HepG2 (cell line): ENCODE measurements around the gene LYPD3. TPM values are rescaled to one million over a fixed set of nuclear protein-coding genes. Genes with fewer than 3 reads are reported as not detected.
"Not testable (repeated sequence)": the region's sequence is repeated elsewhere in the genome, so short reads cannot be mapped to it uniquely, and the experiment has no call there.

Experiments
- ATAC-seq: fragments of 200-7000 bp; cut with Tn5 transposase; 3 replicates; pipeline ENCODE4 v1.9.1; 2020; ENCODE audit warnings: mild to moderate bottlenecking, moderate library complexity
- BruUV-seq: library from RNA; stranded (reverse); fragments of 400-500 nt; replicated peaks from 2 replicates; lab custom pipeline; 2021; lab: Mats Ljungman, UMichigan
- CTCF ChIA-PET: fragments of 300-600 bp; formaldehyde crosslinking; extraction: SDS; loops from one replicate; lab custom pipeline; 2021; ENCODE audit warnings: low total read pairs, inconsistent platforms, low intra/inter-chr PET ratio; lab: Yijun Ruan, JAX
- POLR2A ChIA-PET: fragments of 350-600 bp; sonication (Branson Sonifier 250); formaldehyde crosslinking; loops from one replicate; lab custom pipeline; 2020; ENCODE audit warnings: antibody characterized with exemption, inconsistent platforms; lab: Yijun Ruan, JAX
- DNase-seq: peaks from one replicate; pipeline ENCODE4 v3.0.0-alpha.2; 2015; ENCODE audit warnings: low spot score
- FAIRE-seq: peaks from 3 replicates; lab custom pipeline; 2011; peaks lifted over from hg19 to GRCh38; lab: Jason Lieb, UNC
- H2AFZ ChIP-seq: one replicate; pipeline ENCODE4 v1.6.1; 2011; ENCODE audit warnings: low read length, inconsistent platforms
- H3K27ac ChIP-seq: fragments of 300-600 bp; 3 replicates; pipeline ENCODE4 v1.8.0; 2011; ENCODE audit warnings: mixed run types, mild to moderate bottlenecking, mixed read lengths, low read length, inconsistent platforms; ENCODE audit not compliant: insufficient read depth; ENCODE audit errors: extremely low read length
- H3K27me3 ChIP-seq, 2 experiments: fragments of 200-600 bp in 1 of 2; 2 replicates in 1 of 2; 3 replicates in 1 of 2; pipeline versions ENCODE4 v1.6.0 to v1.8.0; 2011; ENCODE audit warnings: low read length in 2 of 2, mild to moderate bottlenecking in 2 of 2, moderate library complexity in 2 of 2, inconsistent platforms in 1 of 2; ENCODE audit not compliant: insufficient read depth in 2 of 2, control insufficient read depth in 1 of 2
- H3K36me3 ChIP-seq, 2 experiments: fragments of 200-600 bp in 1 of 2; replicated peaks in 1 of 2; 2 replicates in 1 of 2; 3 replicates in 1 of 2; pipeline versions ENCODE4 v1.5.1 to v1.8.0; 2011; ENCODE audit warnings: low read length in 2 of 2, inconsistent platforms in 1 of 2; ENCODE audit not compliant: insufficient read depth in 2 of 2, control insufficient read depth in 1 of 2
- H3K4me1 ChIP-seq: 2 replicates; pipeline ENCODE4 v1.5.1; 2012; ENCODE audit warnings: low read length, inconsistent platforms; ENCODE audit not compliant: insufficient read depth
- H3K4me2 ChIP-seq: 2 replicates; pipeline ENCODE4 v1.6.0; 2011; ENCODE audit warnings: low read depth, low read length, inconsistent platforms
- H3K4me3 ChIP-seq, 3 experiments: fragments of 200-600 bp in 1 of 3; sonication (generic), shearing (Covaris generic) in 1 of 3; replicated peaks in 1 of 3; 2 replicates each; pipeline ENCODE4 v1.5.1; 2011 to 2016; ENCODE audit warnings: low read length in 3 of 3, inconsistent platforms in 2 of 3, low read depth in 2 of 3, mild to moderate bottlenecking in 2 of 3, control low read depth in 1 of 3, mixed read lengths in 1 of 3; ENCODE audit not compliant: insufficient read depth in 1 of 3
- H3K79me2 ChIP-seq: one replicate; pipeline ENCODE4 v1.6.1; 2011; ENCODE audit warnings: low read length, inconsistent platforms; ENCODE audit not compliant: insufficient read depth
- H3K9ac ChIP-seq: 2 replicates; pipeline ENCODE4 v1.6.0; 2011; ENCODE audit warnings: mild to moderate bottlenecking, low read depth, low read length, inconsistent platforms; ENCODE audit not compliant: insufficient read depth
- H3K9me3 ChIP-seq: 2 replicates; pipeline ENCODE4 v1.5.1; 2012; ENCODE audit warnings: mild to moderate bottlenecking, low read length
- H4K20me1 ChIP-seq: 2 replicates; pipeline ENCODE4 v1.6.0; 2011; ENCODE audit warnings: inconsistent platforms, mild to moderate bottlenecking, low read length, moderate library complexity; ENCODE audit not compliant: insufficient read depth
- CCAR2 ChIP-seq: fragments of 200-400 bp; formaldehyde crosslinking; optimal IDR thresholded peaks from 2 replicates; pipeline ENCODE3; 2018; ENCODE audit warnings: low read depth, mild to moderate bottlenecking, low read length, moderate library complexity
- FIP1L1 ChIP-seq: fragments of 200-400 bp; formaldehyde crosslinking; IDR thresholded peaks from 2 replicates; pipeline ENCODE4 v1.6.1; 2018; ENCODE audit warnings: low read depth, mild to moderate bottlenecking, low read length, moderate library complexity, borderline replicate concordance; ENCODE audit not compliant: insufficient read depth
- HDAC1 ChIP-seq: sonication (generic); formaldehyde crosslinking; IDR thresholded peaks from 2 replicates; pipeline ENCODE4 v1.5.1; 2020; ENCODE audit warnings: mild to moderate bottlenecking, missing genetic modification reagents
- HNF4A ChIP-seq: sonication (generic); formaldehyde crosslinking; IDR thresholded peaks from 2 replicates; pipeline ENCODE4 v1.4.0; 2020; ENCODE audit warnings: missing genetic modification reagents
- NCOA2 ChIP-seq: sonication (generic); formaldehyde crosslinking; IDR thresholded peaks from 2 replicates; pipeline ENCODE4 v1.8.0; 2022; ENCODE audit warnings: inconsistent platforms
- SIN3A ChIP-seq: IDR thresholded peaks from 2 replicates; pipeline ENCODE4 v1.6.1; 2011; ENCODE audit warnings: low read depth, mild to moderate bottlenecking, control low read depth, low read length, borderline replicate concordance
- ZNF280D ChIP-seq: sonication (generic); formaldehyde crosslinking; IDR thresholded peaks from 2 replicates; pipeline ENCODE4 v1.5.1; 2020; ENCODE audit warnings: mild to moderate bottlenecking, missing genetic modification reagents
- ZNF281 ChIP-seq: sonication (generic); formaldehyde crosslinking; IDR thresholded peaks from 2 replicates; pipeline ENCODE4 v1.4.0; 2020; ENCODE audit warnings: missing genetic modification reagents, borderline replicate concordance
- in situ Hi-C: cut with HindIII; loops from 2 replicates; pipeline ENCODE4 v1.10.0; 2017; ENCODE audit warnings: low pct_unique_long_range_greater_than_20kb; ENCODE audit not compliant: extremely low pct_ligation_motif_present
- intact Hi-C: fragments of 100-400 bp; cut with micrococcal nuclease; formaldehyde crosslinking; loops from one replicate; pipeline ENCODE4 v1.10.0; 2022; ENCODE audit not compliant: unreplicated experiment
- polyA plus RNA-seq, 8 experiments: library from polyadenylated mRNA; depleted of rRNA in 3 of 8; stranded (reverse) in 7 of 8; unstranded in 1 of 8; fragments of >200 nt; fragmentation: Illumina TruSeq in 4 of 8; extraction: Trizol in 4 of 8; gene quantifications; 2 replicates each; pipeline versions ENCODE4 v1.2.1 to v1.2.3, GENCODE V29; 2011 to 2016; ENCODE audit warnings: low read depth in 4 of 8, missing spikeins in 1 of 8, mixed read lengths in 1 of 8; ENCODE audit not compliant: insufficient read depth in 1 of 8
- total RNA-seq, 5 experiments: library from RNA; depleted of rRNA; stranded (reverse); fragments of >200 nt; fragmentation: Illumina TruSeq; extraction: Trizol; gene quantifications; 2 replicates each; pipeline ENCODE4 v1.2.3, GENCODE V29; 2016; ENCODE audit warnings: low read depth in 1 of 5
- TF ChIP-seq, protein P1 (sequence below): sonication (generic); formaldehyde crosslinking; IDR thresholded peaks from 2 replicates; pipeline ENCODE4 v1.8.1; 2022; ENCODE audit warnings: low read depth, mild to moderate bottlenecking, missing genetic modification reagents
- TF ChIP-seq, protein P2 (sequence below): sonication (generic); formaldehyde crosslinking; IDR thresholded peaks from 2 replicates; pipeline ENCODE4 v1.8.0; 2022; ENCODE audit warnings: missing genetic modification reagents, mild to moderate bottlenecking, inconsistent platforms, borderline replicate concordance

Gene LYPD3
- total and polyA plus RNA-seq, 2 of the 13 experiments (the other 11 are each of a cell fraction or from before 2014, with no cell fraction given): 0.51 to 1.5 TPM

GRCh38 chr19:43465468-43466120 lies at the start of gene LYPD3 (continued):
- TF ChIP-seq, protein P1, sequence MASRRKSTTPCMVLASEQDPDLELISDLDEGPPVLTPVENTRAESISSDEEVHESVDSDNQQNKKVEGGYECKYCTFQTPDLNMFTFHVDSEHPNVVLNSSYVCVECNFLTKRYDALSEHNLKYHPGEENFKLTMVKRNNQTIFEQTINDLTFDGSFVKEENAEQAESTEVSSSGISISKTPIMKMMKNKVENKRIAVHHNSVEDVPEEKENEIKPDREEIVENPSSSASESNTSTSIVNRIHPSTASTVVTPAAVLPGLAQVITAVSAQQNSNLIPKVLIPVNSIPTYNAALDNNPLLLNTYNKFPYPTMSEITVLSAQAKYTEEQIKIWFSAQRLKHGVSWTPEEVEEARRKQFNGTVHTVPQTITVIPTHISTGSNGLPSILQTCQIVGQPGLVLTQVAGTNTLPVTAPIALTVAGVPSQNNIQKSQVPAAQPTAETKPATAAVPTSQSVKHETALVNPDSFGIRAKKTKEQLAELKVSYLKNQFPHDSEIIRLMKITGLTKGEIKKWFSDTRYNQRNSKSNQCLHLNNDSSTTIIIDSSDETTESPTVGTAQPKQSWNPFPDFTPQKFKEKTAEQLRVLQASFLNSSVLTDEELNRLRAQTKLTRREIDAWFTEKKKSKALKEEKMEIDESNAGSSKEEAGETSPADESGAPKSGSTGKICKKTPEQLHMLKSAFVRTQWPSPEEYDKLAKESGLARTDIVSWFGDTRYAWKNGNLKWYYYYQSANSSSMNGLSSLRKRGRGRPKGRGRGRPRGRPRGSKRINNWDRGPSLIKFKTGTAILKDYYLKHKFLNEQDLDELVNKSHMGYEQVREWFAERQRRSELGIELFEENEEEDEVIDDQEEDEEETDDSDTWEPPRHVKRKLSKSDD (CRISPR knock-in tag): no peak
- TF ChIP-seq ZNF281 (CRISPR knock-in tag) (no peak), ZNF280D (CRISPR knock-in tag) (no peak), HDAC1 (CRISPR knock-in tag) (no peak), CCAR2 (no peak), FIP1L1 (no peak), SIN3A (no peak), HNF4A (CRISPR knock-in tag) (no peak), NCOA2 (CRISPR knock-in tag) (no peak)
- TF ChIP-seq, protein P2, sequence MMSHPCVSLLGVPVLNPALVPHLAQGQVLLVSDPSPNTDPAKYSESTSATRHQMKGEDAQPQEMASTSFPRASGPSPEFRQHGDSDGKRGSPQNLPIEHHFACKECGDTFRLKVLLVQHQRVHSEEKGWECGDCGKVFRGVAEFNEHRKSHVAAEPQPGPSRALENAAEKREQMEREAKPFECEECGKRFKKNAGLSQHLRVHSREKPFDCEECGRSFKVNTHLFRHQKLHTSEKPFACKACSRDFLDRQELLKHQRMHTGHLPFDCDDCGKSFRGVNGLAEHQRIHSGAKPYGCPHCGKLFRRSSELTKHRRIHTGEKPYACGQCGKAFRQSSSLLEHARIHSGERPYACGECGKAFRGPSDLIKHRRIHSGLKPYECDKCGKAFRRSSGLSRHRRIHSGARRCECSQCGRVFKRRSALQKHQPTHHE (CRISPR knock-in tag): no peak

- FAIRE-seq, H2AFZ ChIP-seq, H3K36me3 ChIP-seq, H3K4me1 ChIP-seq, H3K9me3 ChIP-seq, H3K9ac ChIP-seq, BruUV-seq, H4K20me1 ChIP-seq, POLR2A ChIA-PET, H3K79me2 ChIP-seq, intact Hi-C loops, DNase-seq, in situ Hi-C loops, H3K4me2 ChIP-seq, H3K27me3 ChIP-seq, H3K27ac ChIP-seq, CTCF ChIA-PET, ATAC-seq, H3K4me3 ChIP-seq: not testable (repeated sequence)
These were observed 47.0 kb upstream of the LYPD3 start for GRCh38 chr19:43512399-43512798.
